Esophagus muscularis mucosa (tissue), 4 donors: ENCODE data around the gene MEIOB. TPM values are rescaled to one million over a fixed set of nuclear protein-coding genes. Genes with fewer than 3 reads are reported as not detected.

ENCODE experiments used
- DNase-seq: peaks from one replicate; pipeline ENCODE4 v3.0.0-alpha.2; 2017; ENCODE audit errors: extremely low spot score
- H3K27ac ChIP-seq, 4 donors: fragments of 200-600 bp; sonication (generic); replicated peaks in 1 of 4; 1 replicate in 3 of 4; 2 replicates in 1 of 4; pipeline ENCODE4 v1.5.1; 2016 to 2019; ENCODE audit warnings: mild to moderate bottlenecking in 1 of 4
- H3K27me3 ChIP-seq, 4 donors: fragments of 200-600 bp; sonication (generic); one replicate each; pipeline versions ENCODE4 v1.5.1 to v1.6.0; 2016 to 2019
- H3K36me3 ChIP-seq, 4 donors: fragments of 200-600 bp; sonication (generic); one replicate each; pipeline ENCODE4 v1.5.1; 2016 to 2019
- H3K4me1 ChIP-seq, 4 donors: fragments of 200-600 bp; sonication (generic); one replicate each; pipeline ENCODE4 v1.5.1; 2016 to 2019
- H3K4me3 ChIP-seq, 4 donors: fragments of 200-600 bp; sonication (generic); 1 replicate in 2 of 4; 2 replicates in 2 of 4; pipeline ENCODE4 v1.5.1; 2016 to 2019; ENCODE audit warnings: mild to moderate bottlenecking in 4 of 4, moderate library complexity in 1 of 4
- H3K9me3 ChIP-seq, 4 donors: fragments of 200-600 bp; sonication (generic); 1 replicate in 3 of 4; 2 replicates in 1 of 4; pipeline ENCODE4 v1.5.1; 2016 to 2019
- EP300 ChIP-seq: sonication (generic); formaldehyde crosslinking; IDR thresholded peaks from one replicate; pipeline ENCODE4 v1.6.1; 2017; ENCODE audit warnings: antibody characterized with exemption
- POLR2A ChIP-seq: fragments of 450-650 bp; IDR thresholded peaks from one replicate; pipeline ENCODE4 v1.6.1; 2017; ENCODE audit warnings: antibody characterized with exemption, moderate library complexity, mild to moderate bottlenecking, low read depth
- POLR2AphosphoS5 ChIP-seq, 2 donors: sonication (generic); formaldehyde crosslinking; IDR thresholded peaks; one replicate each; pipeline ENCODE4 v1.6.1; 2017; ENCODE audit warnings: antibody characterized with exemption in 2 of 2
- WGBS: methylation state at CpG from one replicate; pipeline ENCODE4 v1.1.5; 2018; 5-methylcytosine and 5-hydroxymethylcytosine counted together
- intact Hi-C: fragments of 100-400 bp; cut with DNase I; formaldehyde crosslinking; loops from one replicate; pipeline ENCODE4 v1.15.1; 2023
- total RNA-seq, 4 donors: library from RNA; depleted of rRNA; stranded (reverse); fragments of >200 nt; gene quantifications; one replicate each; pipeline versions ENCODE4 v1.1.0 to v1.2.1, GENCODE V29; 2016
- TF ChIP-seq, protein P1 (sequence below), 3 experiments: fragments of 200-600 bp in 2 of 3; fragments of 450-650 bp in 1 of 3; sonication (generic) in 2 of 3; IDR thresholded peaks; one replicate each; pipeline ENCODE4 v1.5.1; 2017 to 2019; ENCODE audit warnings: antibody characterized with exemption in 3 of 3, mild to moderate bottlenecking in 2 of 3, moderate library complexity in 1 of 3

The MEIOB gene
- total RNA-seq, 4 donors from 2014 or later = not detected

DNA sequence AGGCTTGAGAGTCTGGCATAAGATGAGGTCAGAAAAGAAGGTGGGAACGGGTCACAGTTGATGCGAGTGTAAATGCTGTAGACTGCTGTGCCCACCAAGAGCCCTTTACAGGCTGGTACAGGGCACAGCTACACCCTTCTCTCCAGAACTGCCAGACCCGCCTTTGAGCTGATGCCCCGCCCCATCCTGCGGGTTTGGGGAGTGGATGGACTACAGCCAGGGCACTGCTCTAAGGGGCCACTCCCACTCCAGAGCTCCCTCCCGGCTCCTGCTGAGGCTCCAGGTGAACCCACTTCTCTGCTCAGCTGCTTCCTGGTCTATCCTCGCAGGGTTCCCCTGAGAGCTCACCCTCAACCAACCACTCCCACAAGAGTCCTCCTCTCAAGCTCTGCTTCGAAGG lies 12.3 kb downstream of the MEIOB start:
- WGBS = 36% methylated on average over 8 of the region's 8 CpGs
- no peak for DNase-seq
- Histone ChIP-seq H3K27ac (no peak overlapping the region), H3K36me3 (no peaks in the 10 kb centered on the region), H3K9me3 (no peaks in the 10 kb centered on the region), H3K4me1 (no peaks in the 10 kb centered on the region), H3K27me3 (peaks cover 0 to 55% (median 15%) of the 10 kb centered on the region in 4 donors), H3K4me3 (no peak overlapping the region)
- intact Hi-C loops = loop anchor here (2.0 kb wide), 1 partner anchor 69 kb away; no protein-coding TSS in a partner anchor
- TF ChIP-seq, protein P1, sequence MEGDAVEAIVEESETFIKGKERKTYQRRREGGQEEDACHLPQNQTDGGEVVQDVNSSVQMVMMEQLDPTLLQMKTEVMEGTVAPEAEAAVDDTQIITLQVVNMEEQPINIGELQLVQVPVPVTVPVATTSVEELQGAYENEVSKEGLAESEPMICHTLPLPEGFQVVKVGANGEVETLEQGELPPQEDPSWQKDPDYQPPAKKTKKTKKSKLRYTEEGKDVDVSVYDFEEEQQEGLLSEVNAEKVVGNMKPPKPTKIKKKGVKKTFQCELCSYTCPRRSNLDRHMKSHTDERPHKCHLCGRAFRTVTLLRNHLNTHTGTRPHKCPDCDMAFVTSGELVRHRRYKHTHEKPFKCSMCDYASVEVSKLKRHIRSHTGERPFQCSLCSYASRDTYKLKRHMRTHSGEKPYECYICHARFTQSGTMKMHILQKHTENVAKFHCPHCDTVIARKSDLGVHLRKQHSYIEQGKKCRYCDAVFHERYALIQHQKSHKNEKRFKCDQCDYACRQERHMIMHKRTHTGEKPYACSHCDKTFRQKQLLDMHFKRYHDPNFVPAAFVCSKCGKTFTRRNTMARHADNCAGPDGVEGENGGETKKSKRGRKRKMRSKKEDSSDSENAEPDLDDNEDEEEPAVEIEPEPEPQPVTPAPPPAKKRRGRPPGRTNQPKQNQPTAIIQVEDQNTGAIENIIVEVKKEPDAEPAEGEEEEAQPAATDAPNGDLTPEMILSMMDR (IDR thresholded peaks at IDR 0.05) = no peak
- TF ChIP-seq POLR2A (no peak), EP300 (no peak), POLR2AphosphoS5 (IDR thresholded peaks at IDR 0.05) (no peak)

DNA sequence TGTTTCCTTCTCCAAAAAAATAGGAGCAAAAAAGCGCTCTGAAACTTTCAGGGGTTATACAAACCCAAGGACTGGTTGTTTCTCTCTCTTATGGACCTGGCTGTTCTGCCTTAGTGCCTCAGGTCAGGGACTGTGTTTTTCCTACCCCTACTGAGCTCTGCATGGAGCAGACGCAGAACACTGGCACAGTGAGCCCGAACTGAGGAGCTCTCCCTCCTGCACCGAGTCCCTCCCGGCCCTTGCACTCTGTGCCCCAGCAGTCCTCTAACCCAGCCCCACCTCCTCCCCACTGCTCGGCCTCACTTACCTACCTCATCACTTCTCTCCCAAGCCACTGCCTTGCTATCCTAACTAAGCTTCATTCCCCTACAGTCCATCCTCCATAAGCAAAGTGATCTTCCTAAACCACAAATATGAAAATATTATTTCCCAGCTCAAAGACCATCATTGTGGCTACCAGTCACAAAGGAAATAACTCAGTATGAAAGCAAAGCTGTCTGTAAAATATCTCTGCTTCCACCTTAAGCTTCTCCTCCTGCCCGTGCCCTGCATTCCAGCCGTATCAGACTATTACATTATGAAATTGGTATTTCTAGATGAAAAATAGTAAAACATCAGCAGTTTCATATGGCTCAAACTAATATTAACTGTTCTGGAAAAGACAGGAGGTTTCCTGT lies 13.6 kb downstream of the MEIOB start:
- intact Hi-C loops = no loop called here
- Histone ChIP-seq H3K9me3 (no peaks in the 10 kb centered on the region), H3K4me1 (no peaks in the 10 kb centered on the region), H3K36me3 (no peaks in the 10 kb centered on the region), H3K27me3 (peaks cover 0 to 58% (median 17%) of the 10 kb centered on the region in 4 donors), H3K27ac (no peak overlapping the region), H3K4me3 (no peak overlapping the region)
- no peak for TF ChIP-seq POLR2A
- TF ChIP-seq, protein P1 (IDR thresholded peaks at IDR 0.05) = no peak
- TF ChIP-seq EP300 = no peak
- TF ChIP-seq POLR2AphosphoS5 (IDR thresholded peaks at IDR 0.05) = no peak
- WGBS = 25% methylated on average over 8 of the region's 8 CpGs
- no peak for DNase-seq

DNA sequence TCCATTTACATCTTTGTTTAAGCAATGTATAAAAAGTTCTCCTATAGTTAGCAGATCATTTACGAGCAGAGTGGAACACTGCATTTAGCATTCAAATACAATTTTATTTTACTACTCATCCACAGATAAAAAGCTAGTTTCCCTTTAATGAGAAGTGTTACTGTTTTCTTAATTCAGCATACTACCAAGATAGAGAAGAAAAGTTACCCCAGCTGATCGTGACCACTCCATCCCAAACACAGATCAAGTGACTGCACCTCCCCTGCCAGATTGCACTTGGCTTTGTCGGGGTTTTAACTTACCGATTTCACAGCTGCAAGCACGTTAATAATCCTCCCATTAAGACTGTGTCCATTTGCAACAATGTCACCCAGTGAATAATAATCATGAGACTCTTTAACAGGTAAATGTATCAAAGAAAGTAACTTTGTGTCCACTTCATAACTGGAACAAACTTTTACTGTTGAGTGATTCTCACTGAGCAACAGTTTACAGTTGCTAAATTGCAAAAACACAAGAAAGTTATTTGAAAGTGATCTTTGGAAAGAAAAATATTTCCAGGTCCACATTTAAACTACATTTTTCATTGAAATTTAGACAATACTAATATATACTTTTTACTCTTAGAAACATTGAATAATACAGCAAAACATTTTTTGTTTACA lies 14.4 kb downstream of the MEIOB start:
- Histone ChIP-seq H3K9me3 (no peaks in the 10 kb centered on the region), H3K27me3 (peaks cover 0 to 55% (median 17%) of the 10 kb centered on the region in 4 donors), H3K36me3 (no peaks in the 10 kb centered on the region), H3K4me1 (no peaks in the 10 kb centered on the region), H3K27ac (no peak overlapping the region), H3K4me3 (no peak overlapping the region)
- DNase-seq = no peak
- TF ChIP-seq POLR2AphosphoS5 (IDR thresholded peaks at IDR 0.05) = no peak
- TF ChIP-seq, protein P1 (IDR thresholded peaks at IDR 0.05) = no peak
- TF ChIP-seq EP300 = no peak
- no peak for TF ChIP-seq POLR2A
- 48% methylated on average over 5 of the region's 5 CpGs for WGBS
- intact Hi-C loops = no loop called here

DNA sequence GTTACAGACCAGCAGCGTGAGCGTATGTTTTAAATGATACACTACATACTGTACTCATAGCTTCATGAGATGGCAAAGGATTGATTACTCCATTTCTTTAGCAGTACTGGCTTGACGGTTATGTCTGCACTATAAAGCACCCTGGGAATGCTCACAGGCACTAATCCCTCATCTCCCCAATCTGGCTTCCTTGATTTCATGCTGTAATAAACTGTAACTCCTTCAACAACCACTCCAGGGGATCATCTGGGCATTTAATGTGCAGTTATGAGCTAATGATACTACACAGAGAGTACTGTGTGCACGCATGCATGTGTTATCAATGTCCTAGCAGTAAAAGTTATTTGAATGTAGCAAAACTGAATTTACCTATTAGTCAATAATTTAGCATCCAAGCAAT lies 20.2 kb downstream of the MEIOB start:
- no peak for DNase-seq
- H3K4me1 ChIP-seq = no peaks in the 10 kb centered on the region
- H3K4me3 ChIP-seq = no peak overlapping the region
- H3K9me3 ChIP-seq = no peaks in the 10 kb centered on the region
- H3K36me3 ChIP-seq = no peaks in the 10 kb centered on the region
- 64% methylated on average over 4 of the region's 4 CpGs for WGBS
- H3K27me3 ChIP-seq = peaks cover 0 to 31% (median 3%) of the 10 kb centered on the region in 4 donors
- TF ChIP-seq EP300 (no peak), POLR2A (no peak), POLR2AphosphoS5 (IDR thresholded peaks at IDR 0.05) (no peak)
- TF ChIP-seq, protein P1 (IDR thresholded peaks at IDR 0.05) = no peak
- no peak overlapping the region for H3K27ac ChIP-seq
- intact Hi-C loops = no loop called here
